HuH-7 (cell line): Measurements from ENCODE around the gene SPI1.

Source experiments
- DNase-seq: peaks from one replicate; pipeline ENCODE4 v3.0.0; 2011; ENCODE audit warnings: low spot score

Gene SPI1

DNA sequence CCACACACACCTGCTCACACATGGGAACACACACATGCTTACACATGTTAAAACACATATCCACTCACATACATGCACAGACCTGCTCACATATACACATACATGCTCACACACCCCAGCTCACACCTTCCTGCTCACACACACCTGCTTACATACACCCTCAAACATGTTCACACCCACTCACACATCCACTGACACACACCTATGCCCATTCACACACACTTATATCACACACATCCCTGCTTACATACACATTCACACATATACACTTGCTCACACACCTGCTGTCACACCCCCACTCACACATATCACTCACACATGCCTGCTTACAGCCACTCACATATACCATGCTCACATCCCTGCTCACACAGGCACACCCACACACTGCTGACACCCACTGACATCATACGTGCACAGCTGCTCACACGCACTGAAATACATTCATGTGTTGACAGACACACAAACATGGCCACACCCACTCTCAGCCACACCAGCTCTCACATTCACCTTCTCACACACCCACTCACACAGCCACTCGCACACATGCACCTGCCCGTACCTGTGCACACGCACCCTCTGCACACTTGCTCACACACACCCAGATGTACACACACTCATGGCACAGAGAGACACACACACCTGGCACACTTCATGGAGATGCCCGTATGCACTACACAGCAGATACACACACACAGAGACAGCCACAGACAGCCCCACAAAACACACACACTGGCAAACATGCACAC lies 20.2 kb downstream of the SPI1 start:
- no peak for DNase-seq

DNA sequence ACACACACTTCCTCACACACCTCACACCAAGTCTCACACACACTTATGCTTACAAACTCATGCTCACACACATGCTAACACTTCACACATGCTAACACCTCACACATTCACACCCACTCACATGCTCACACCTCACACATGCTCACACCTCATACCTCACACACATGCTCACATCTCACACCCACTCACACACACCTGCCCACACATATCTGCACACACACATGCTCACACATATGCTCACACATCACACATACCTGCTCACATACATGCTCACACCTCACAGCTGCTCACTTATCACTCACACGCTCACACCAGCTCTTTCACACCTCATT lies 21.4 kb downstream of the SPI1 start:
- DNase-seq, result no peak

DNA sequence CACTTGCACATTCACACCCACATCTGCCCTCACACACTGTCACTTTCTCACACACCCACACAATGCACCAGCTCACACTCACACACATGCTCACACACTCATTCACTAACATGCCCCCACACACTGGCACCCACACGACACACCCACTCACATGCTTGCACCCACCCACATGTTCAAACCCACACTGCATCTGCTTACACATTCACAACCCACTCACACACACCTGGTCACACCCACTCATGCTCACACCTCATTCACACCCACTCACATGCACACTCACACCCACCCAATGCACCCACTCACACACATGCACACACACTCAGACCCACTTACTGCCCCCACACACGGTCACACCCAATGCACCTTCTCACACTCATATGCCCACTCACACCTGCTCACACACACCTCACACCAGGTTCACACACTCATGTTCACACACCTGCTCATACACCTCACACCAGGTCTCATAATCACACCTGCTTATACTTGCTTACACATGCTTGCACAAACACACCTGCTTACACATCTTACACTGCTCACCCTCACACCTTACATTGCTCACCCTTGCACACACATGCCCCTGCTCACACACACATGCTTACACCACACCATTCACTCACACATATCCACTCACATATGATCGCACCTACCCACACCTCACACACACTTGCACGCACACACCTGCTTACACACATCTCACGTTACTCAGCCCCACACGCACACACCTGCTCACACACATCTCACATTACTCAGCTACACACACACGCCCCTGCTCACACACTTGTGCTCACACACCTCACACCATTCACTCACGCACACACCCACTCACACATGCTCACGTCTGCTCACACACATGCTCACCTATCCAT lies 22.0 kb downstream of the SPI1 start:
- DNase-seq, result no peak

DNA sequence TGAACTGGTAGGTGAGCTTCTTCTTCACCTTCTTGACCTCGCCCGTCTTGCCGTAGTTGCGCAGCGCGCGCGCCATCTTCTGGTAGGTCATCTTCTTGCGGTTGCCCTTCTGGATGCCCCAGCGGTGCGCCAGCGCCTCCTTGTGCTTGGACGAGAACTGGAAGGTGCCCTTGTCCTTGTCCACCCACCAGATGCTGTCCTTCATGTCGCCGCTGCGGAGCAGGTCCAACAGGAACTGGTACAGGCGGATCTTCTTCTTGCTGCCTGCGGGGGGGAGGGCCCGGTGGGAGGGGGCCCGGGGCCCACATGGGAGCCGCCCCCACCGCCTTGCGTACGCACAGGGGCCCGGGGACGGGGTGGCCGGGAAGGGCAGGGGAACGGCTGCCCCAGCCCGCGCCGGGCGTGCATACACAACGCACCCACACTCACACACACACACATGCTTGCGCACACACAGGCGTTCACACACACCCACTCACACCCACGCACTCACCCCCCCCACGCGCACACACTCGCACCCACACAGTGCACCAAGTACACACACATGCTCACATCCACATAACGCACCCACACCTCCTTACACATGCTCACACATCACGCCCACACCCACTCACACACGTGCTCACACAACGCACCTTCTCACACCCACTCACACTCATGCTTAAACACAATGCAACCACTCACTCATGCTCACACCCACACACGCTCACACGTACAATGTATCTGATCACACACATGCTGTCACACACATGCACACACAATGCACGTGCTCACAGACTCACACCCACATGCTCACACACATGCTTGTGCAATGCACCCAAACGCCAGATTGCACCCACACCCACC lies 22.8 kb downstream of the SPI1 start:
- DNase-seq, result peak; percentile 97

DNA sequence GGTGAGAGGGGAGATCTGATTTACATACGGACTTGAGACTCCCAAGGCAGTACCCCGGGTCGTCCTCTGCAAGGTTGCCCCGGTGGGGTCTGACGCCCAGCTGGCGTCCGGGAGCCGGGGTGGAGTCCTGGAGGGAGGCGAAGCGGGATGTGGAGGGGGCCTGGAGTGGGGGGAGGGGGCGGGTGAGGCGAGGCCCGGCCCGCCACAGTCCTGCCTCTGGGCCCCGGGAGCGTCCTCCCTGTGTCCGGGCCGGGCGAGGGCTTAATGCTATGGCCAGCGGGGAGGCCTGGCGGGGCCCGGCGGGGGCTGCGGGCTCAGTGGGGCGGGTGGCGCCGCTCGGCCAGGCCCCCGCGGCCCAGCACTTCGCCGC lies 23.4 kb downstream of the SPI1 start:
- peak; percentile 76 for DNase-seq

DNA sequence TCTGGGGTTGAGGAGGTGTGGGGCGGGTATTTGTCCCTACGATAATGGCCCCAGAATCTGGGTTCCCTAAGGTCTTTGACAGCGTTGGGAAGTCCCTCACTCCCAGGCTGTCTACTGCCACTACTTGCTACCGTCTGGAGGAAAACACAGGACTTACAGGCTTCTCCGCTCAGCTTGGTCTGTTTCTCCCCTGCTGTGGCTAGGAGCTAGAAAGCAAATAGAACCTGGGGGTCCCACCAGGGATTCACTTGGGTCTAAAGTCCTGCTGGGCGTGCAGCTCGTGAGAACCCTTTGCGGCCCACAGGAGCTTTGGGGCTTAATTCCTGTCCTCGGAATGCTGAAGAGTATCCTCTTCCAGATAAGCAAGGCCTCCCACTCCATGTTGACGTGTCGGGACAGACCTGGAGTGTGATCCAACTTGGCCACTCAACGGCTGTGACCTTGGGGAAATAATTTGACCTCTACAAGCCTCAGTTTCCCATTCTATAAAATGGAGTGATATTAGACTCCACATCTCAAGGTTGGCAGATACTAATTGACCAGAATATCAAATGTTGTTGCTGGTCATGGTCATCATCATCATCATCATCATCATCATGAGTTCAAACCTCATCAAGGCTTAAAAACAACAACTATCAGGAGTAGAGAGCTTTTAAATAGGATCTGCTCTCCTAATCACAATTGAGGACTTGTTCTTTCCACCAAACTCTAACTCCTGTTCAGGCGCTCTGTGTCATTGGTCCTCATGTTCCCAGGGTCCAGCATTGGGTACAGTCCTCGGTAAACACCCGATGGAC lies 24.2 kb downstream of the SPI1 start:
- no peak for DNase-seq

DNA sequence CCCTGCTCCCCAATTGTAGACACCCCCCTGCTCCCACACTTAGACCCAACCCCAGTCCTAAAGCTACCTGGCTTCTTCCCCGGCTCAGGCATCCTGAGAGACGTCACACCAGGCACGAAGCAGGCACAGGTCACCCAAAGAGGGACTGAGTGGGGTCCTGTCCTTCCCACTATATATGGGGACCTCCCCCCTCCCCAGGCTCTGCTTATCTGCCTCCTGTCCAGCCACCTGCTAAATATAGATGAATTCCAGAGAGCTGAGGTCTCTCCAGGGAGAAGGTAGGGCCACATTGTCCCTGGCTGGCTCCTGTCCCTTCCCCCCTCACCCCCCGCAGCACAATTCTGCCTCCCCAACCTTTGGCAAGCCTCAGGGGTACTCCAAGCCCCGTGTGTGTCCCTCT lies 25.8 kb downstream of the SPI1 start, which contains the start of gene MYBPC3:
TSS of gene MYBPC3 (minus strand) at position 147 of the 400 bp plus-strand sequence. CDS start at position 92, 55 bp downstream.
- no peak for DNase-seq

DNA sequence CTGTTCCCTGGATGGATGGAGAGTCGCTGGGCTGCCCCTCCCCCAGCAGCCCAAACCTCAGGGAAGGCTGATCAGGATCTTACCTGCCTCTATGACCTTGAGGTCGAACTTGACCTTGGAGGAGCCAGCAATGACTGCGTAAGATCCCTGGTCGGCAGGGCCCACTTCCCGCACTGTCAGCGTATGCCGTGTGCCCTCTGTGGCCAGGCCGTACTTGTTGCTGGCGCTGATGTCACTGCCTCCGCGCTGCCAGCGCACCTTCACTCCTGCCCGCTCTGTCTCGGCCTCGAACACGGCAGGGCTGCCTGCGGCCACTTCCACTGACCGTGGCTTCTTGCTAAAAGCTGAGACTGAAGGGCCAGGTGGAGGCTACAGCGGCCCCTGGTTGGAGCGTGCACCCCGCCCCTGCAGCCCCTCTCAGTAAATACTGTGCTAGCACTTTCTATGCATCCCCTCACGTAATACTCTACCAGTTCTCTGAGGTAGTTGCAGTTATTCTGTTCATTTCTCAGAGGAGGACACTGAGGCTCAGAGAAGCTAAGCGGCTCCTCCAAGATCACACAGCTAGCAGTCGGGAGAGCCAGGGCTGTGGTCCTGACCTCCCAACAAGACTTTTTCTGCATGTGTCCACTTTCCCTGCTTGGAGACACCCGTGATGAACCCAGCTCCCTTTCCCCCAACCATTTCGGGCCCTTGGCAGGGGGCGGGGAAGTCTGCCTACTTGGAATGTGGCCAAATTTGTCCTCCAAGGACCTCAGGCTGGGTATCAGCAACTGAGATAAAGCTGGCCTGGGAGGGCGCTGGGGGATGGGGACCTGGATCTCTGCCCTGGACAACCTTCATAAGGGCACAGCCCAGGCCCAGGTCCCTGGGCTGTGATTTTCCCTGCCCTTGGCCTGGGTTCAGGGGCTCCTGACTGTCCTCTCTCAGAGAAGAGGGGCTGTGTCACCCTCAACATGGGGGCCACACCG lies 26.9 kb downstream of the SPI1 start:
- no peak for DNase-seq

DNA sequence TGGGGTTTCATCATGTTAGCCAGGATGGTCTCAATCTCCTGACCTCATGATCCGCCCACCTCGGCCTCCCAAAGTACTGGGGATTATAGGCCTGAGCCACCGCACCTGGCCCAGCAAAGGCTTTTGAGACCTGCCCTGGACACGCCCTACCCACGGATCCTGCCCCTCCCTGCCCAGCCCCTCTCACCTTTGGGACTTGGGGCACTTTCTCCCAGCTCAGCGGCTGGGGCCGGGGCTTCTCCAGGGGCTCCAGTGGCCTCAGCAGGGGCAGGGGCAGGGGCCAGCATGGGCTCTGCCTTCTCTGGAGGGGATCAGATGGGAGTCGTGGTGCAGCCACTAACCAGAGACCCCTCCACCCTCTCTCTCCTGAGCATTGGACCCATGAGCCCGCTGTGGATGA lies 28.0 kb downstream of the SPI1 start:
- no peak for DNase-seq

DNA sequence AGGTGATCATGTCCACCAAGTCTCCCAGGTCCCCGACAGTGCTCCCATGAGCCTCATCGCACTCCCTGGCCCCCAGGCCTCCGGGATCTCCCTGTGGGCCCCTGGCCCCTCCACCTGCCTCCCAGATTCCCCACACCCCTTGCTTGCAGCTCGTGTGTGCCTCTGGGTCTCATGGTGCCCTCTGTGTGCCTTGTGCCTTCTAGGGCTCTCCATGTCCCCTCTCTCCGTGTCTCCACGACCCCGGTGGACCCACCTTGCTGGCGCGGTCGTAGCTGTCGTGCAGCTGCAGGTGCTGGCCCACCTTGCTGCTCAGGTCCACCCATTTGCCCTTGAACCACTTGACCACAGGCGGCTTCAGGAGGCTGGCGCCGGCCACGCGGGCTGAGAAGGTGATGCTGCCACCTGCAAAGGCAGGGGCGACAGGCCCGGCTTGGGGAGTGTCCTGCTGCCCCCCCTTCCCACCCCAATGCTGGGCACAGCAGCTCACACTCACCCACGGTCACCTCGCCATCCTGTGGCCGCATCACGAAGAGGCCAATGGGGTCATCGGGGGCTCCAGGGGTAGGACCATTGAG lies 28.7 kb downstream of the SPI1 start:
- no peak for DNase-seq

DNA sequence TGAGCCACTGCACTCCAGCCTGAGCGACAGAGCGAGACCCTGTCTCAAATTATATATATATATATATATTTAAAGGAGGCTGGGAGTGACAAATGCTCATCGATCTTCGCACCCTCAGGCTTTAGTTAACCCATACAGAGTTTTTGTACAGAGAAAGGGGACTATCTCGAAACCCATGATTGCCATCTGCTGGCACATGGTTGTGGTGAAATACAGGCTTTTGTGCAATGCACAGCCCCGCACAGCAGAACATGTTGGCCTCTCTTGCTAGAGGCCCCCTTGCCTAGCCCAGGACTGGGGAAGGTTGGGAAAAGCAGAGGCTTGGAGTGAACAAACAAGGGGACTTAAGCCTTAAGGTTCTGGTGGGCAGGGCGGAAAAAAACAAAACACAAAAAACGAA lies 29.5 kb downstream of the SPI1 start:
- peak; percentile 90 for DNase-seq

DNA sequence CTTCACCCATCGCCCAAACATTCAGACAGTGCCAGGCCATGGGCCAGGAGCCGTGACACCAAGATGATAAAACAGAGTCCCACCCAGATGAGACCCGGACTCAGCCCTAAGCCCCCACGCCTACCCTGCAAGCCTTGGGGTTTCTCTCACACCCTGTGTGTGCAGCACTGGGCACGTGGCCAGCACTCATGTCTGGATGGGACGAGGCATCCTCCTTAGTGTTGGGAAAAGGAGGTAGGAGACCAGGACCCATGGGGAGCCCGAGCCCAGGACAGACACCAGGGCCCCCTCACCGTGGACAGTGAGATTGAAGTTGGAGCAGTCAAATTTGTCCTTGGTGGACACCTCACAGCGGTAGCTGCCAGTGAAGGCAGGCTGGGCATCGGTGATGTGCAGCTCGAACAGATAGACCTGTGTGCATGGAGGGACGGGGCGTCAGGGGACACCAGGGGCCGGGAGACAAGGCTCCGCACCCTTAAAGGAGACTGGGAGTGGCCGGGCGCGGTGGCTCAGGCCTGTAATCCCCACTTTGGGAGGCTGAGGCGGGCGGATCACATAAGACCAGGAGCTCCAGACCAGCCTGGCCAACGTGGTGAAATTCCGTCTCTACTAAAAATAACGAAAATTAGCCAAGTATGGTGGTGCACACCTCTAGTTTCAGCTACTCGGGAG lies 30.1 kb downstream of the SPI1 start:
- DNase-seq, result no peak

DNA sequence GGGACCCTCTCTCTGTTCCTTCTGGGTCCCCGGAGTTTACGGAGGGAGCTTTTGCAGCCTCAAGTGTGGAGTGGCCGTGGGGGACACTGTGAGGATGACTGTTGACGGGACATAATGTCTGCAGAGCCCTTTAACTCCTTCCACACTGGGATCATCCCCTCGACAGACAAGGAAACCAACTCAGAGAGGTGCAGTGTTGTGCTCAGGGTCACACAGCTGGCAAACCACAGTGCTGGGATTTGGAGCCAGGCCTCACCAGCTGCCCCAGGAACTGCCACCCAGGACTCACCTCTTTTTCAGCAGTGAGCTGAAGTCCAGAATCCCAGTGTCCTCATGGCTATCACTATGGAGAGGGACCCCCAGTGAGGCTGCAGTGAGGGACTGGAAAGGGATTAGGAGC lies 31.2 kb downstream of the SPI1 start:
- DNase-seq, result no peak

DNA sequence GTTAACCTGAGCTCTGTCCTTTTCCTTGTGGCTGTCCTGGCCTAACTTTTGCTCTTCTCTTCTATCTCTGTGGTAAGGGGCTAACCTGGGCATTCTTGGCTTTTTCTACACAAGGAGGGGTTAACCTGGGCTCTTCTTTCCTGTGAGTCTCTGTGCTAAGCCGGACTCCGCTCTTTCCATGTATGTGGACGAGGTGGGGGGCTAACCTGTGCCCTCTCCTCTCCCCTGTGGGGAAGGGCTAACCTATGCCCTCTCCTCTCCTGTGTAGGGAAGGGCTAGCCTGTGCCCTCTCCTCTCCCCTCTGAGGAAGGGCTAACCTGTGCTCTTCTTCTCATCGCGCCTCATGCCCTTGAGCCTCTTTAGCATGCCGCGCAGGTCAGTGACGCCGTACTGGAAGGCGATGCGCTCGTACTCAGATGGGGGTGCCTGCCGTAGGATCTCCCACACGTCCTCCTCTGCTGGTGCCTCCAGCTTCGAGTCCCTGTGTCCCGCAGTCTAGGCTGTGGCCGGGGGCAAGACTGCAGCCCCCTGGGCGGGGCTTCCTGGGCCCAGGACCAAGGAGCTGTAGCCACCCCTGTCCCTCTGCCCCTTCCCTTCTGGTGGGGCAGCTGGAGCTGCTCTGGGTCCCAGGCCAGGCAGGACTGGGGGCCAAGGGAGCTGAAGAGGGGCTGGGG lies 32.3 kb downstream of the SPI1 start:
- no peak for DNase-seq

DNA sequence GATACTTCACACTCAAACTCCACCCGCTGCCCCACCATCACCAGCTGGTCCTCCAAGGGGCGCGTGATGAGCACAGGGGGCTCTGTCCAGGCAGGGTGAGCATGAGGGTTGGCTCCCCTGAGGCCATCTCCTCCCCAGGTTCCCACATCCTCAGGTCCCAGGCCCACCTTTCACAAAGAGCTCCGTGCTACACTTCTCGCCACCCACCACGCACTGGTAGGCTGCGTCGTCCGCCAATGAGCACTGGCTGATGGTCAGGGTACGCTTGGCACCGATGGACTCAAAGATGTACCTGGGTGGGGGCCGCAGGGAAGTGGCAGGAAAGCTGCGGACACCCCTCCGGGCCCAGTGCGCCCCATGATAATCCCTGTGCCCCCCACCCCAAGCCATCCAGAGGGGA lies 35.5 kb downstream of the SPI1 start:
- DNase-seq, result no peak

DNA sequence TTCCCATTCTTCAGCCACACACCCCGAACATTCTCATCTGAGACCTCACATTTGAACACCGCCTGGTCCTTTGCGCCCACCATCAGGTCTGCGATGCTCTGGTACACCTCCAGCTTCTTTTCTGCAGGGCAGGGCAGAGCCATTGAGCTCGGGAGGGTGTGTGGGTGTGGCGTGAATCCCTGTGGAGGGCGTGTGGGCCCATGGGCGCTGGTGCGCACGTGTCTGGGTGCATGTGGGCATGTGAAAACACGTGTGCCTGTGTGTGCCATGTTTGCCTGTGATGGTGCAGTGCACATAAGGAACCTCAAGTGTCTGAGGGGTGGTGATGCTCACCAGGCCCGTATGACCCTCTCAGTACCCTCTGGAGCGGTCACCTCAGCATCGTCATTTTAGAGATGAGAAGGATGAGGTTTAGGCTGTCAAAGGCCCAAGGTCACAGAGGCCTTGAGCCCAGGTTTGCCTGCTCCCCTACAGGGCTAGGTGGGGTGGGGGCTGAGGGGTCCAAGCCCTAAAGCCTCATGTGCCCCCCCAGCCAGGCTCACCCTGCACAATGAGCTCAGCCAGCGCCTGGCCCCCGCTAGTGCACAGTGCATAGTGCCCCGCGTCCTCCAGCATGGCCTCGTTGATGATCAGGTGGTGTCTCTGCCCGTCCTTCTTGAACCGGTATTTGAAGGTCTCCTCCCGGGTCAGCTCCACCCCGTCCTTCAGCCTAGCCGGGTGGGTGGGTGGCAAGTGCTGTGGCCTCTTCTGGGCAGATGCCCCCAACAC lies 36.1 kb downstream of the SPI1 start:
- no peak for DNase-seq

DNA sequence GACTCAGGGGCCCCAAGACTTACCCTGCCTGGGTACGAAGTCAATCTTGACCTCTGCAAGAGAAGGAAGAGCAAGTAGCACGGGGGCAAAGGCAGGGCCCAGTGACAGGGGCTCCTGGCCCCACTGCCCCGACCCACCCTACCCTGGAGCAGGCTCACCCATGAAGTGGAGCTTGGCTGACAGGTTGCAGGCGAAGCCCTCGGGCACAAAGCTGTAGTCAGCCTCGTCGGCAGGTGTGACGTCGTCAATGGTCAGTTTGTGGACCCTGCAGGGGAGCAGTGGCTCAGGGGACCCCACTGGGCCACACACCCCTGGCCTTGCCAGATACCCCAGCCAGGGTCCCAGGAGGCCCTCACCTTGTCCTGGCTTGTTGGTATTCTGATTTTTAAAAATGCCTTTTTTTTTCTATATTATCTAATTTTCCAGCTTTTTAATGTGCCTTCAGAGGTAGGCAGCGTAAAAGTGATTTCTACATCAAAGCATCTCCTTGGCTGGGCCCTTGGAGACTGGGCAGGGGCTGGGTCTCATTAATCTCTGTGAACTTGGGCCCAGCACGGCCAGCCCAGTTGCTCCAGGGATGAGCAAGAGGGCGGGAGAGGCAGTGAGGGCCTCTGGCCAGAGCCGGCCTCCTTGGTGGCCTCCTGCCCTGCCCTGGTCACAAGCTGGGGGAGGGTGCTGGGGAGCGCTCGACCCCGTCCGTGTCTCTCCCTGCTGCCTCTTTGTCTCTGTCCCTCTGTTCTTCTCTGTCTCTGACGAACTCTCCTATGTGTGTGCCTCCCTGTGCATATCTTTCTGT lies 37.2 kb downstream of the SPI1 start:
- DNase-seq, result no peak
